HCT116 (cell line): Measurements from ENCODE around the gene ISCA2. TPM values are rescaled to one million over a fixed set of nuclear protein-coding genes. Genes with fewer than 3 reads are reported as not detected.
A peak's percentile ranks its signal among the peaks of the same experiment; 100 is the strongest.

ENCODE experiments used
- ATAC-seq: fragments of 200-7000 bp; cut with Tn5 transposase; 2 replicates; pipeline ENCODE4 v1.9.1; 2020; ENCODE audit warnings: mild to moderate bottlenecking, moderate library complexity
- BruUV-seq: library from RNA; stranded (reverse); fragments of 400-500 nt; replicated peaks from 2 replicates; lab custom pipeline; 2021; lab: Mats Ljungman, UMichigan
- CTCF ChIA-PET: fragments of 300-600 bp; sonication (Branson Sonifier 250); formaldehyde crosslinking; loops from one replicate; lab custom pipeline; 2021; ENCODE audit warnings: antibody characterized with exemption; lab: Charles Lee
- POLR2A ChIA-PET: fragments of 300-600, 350-600 bp; sonication (Branson Sonifier 250); formaldehyde crosslinking; loops from one replicate; lab custom pipeline; 2021; ENCODE audit warnings: antibody characterized with exemption; lab: Charles Lee
- RAD21 ChIA-PET, 2 experiments: fragments of 300-600 bp; sonication (Branson Sonifier 250); formaldehyde crosslinking; loops; one replicate each; lab custom pipeline; 2023; ENCODE audit warnings: low total read pairs in 2 of 2; ENCODE audit not compliant: uncharacterized antibody in 2 of 2, unreplicated experiment in 2 of 2, low non-redundant PET in 1 of 2; lab: Charles Lee
- DNase-seq: peaks from one replicate; pipeline ENCODE4 v3.0.0-alpha.2; 2010; ENCODE audit warnings: low read depth, low spot score
- H2AFZ ChIP-seq: fragments of 200-600 bp; shearing (Covaris generic), sonication (generic); 2 replicates; pipeline ENCODE4 v1.6.1; 2017; ENCODE audit warnings: low read depth, mixed run types, mixed read lengths, antibody characterized with exemption, low read length; ENCODE audit not compliant: poor library complexity, severe bottlenecking
- H3K27ac ChIP-seq: 2 replicates; pipeline ENCODE4 v1.5.1; 2012; ENCODE audit warnings: low read depth, low read length
- H3K27me3 ChIP-seq: fragments of 200-600 bp; sonication (generic); 2 replicates; pipeline ENCODE4 v1.6.1; 2016; ENCODE audit warnings: mixed run types, low read length, mixed read lengths; ENCODE audit not compliant: insufficient read depth
- H3K36me3 ChIP-seq, 2 experiments: fragments of 200-500 bp in 1 of 2; fragments of 200-600 bp in 1 of 2; sonication (Bioruptor generic) in 1 of 2; sonication (generic) in 1 of 2; 2 replicates each; pipeline versions ENCODE4 v1.5.1 to v1.6.1; 2014 to 2016; ENCODE audit warnings: low read length in 2 of 2, inconsistent platforms in 1 of 2, mixed read lengths in 1 of 2, mixed run types in 1 of 2; ENCODE audit not compliant: insufficient read depth in 2 of 2, control insufficient read depth in 1 of 2
- H3K4me1 ChIP-seq, 2 experiments: fragments of 200-600 bp in 1 of 2; sonication (generic) in 1 of 2; 2 replicates each; pipeline versions ENCODE4 v1.5.1 to v1.6.1; 2012 to 2017; ENCODE audit warnings: low read length in 2 of 2, inconsistent platforms in 1 of 2, mild to moderate bottlenecking in 1 of 2, mixed read lengths in 1 of 2, mixed run types in 1 of 2, moderate library complexity in 1 of 2; ENCODE audit not compliant: insufficient read depth in 2 of 2, control insufficient read depth in 1 of 2
- H3K4me2 ChIP-seq: fragments of 200-600 bp; sonication (generic); 2 replicates; pipeline ENCODE4 v1.6.1; 2017; ENCODE audit warnings: mixed run types, low read length, mixed read lengths
- H3K4me3 ChIP-seq, 2 experiments: fragments of 200-600 bp in 1 of 2; sonication (generic) in 1 of 2; replicated peaks in 1 of 2; 2 replicates each; pipeline ENCODE4 v1.5.1; 2011 to 2016; ENCODE audit warnings: low read length in 2 of 2, control low read depth in 1 of 2, low read depth in 1 of 2, mild to moderate bottlenecking in 1 of 2, mixed read lengths in 1 of 2, mixed run types in 1 of 2
- H3K79me2 ChIP-seq: fragments of 200-600 bp; sonication (generic); 2 replicates; pipeline ENCODE4 v1.6.1; 2017; ENCODE audit warnings: mild to moderate bottlenecking, mixed run types, low read length, moderate library complexity, mixed read lengths; ENCODE audit not compliant: insufficient read depth
- H3K9ac ChIP-seq: fragments of 200-600 bp; sonication (generic); 2 replicates; pipeline ENCODE4 v1.6.1; 2016; ENCODE audit warnings: low read length, mixed read lengths
- H3K9me2 ChIP-seq: fragments of 200-600 bp; sonication (generic), shearing (Covaris generic); 2 replicates; pipeline ENCODE4 v1.6.1; 2017; ENCODE audit warnings: mixed run types, mild to moderate bottlenecking, moderate library complexity; ENCODE audit not compliant: insufficient read depth
- H3K9me3 ChIP-seq, 2 experiments: fragments of 200-500 bp in 1 of 2; fragments of 200-600 bp in 1 of 2; sonication (Bioruptor generic) in 1 of 2; sonication (generic) in 1 of 2; 2 replicates each; pipeline ENCODE4 v1.6.1; 2014 to 2017; ENCODE audit warnings: low read length in 2 of 2, mixed read lengths in 2 of 2, inconsistent platforms in 1 of 2, low read depth in 1 of 2, mild to moderate bottlenecking in 1 of 2, mixed run types in 1 of 2, moderate library complexity in 1 of 2; ENCODE audit not compliant: control insufficient read depth in 1 of 2, insufficient read depth in 1 of 2
- H4K20me1 ChIP-seq: fragments of 200-600 bp; sonication (generic), shearing (Covaris generic); 2 replicates; pipeline ENCODE4 v1.6.1; 2017; ENCODE audit warnings: mixed run types, mild to moderate bottlenecking, moderate library complexity; ENCODE audit not compliant: insufficient read depth
- CEBPB ChIP-seq: IDR thresholded peaks from 2 replicates; pipeline ENCODE4 v1.6.1; 2012; ENCODE audit warnings: low read depth
- JUND ChIP-seq: IDR thresholded peaks from 2 replicates; pipeline ENCODE4 v1.6.1; 2012
- POLR2A ChIP-seq: IDR thresholded peaks from 2 replicates; pipeline ENCODE4 v1.7.0; 2011; ENCODE audit warnings: borderline replicate concordance; ENCODE audit not compliant: insufficient read depth, insufficient read length; ENCODE audit errors: extremely low read depth
- POLR2AphosphoS5 ChIP-seq: IDR thresholded peaks from 2 replicates; pipeline ENCODE4 v1.6.1; 2011; ENCODE audit warnings: mild to moderate bottlenecking, low read depth, low read length, moderate library complexity
- REST ChIP-seq: IDR thresholded peaks from 2 replicates; pipeline ENCODE4 v1.6.1; 2012; ENCODE audit warnings: low read depth
- SP1 ChIP-seq: IDR thresholded peaks from 2 replicates; pipeline ENCODE4 v1.6.1; 2012; ENCODE audit warnings: low read depth
- ZFX ChIP-seq: fragments of 450-650 bp; IDR thresholded peaks from 2 replicates; pipeline ENCODE4 v1.6.1; 2017
- ZNF274 ChIP-seq: fragments of 200-500 bp; sonication (Bioruptor generic); IDR thresholded peaks from 2 replicates; pipeline ENCODE4 v1.6.1; 2014; ENCODE audit warnings: mild to moderate bottlenecking, low read depth, low read length, inconsistent platforms
- intact Hi-C: fragments of 100-400 bp; cut with micrococcal nuclease; formaldehyde crosslinking; loops from 2 replicates; pipeline ENCODE4 v1.10.0; 2022
- total RNA-seq: library from RNA; stranded (reverse); gene quantifications from one replicate; pipeline ENCODE4 v1.2.1, GENCODE V29; 2021; ENCODE audit not compliant: unreplicated experiment

ISCA2 gene
- total RNA-seq, 1 experiment from 2014 or later, result 27.5 TPM

GRCh38 chr14:74508844-74509428 lies 15.4 kb downstream of the ISCA2 start:
- Histone ChIP-seq H3K79me2 (no peaks in the 10 kb centered on the region), H3K9ac (no peak overlapping the region), H3K9me2 (no peaks in the 10 kb centered on the region), H3K4me1 (peaks cover 0 to 20% of the 10 kb centered on the region in 2 experiments; a peak in 2 of 4 replicates), H3K4me3 (no peak overlapping the region), H3K9me3 (no peaks in the 10 kb centered on the region), H2AFZ (no peak overlapping the region), H3K4me2 (no peak overlapping the region), H3K36me3 (no peaks in the 10 kb centered on the region)
- ATAC-seq (no peak), DNase-seq (no peak)
- CTCF ChIA-PET, result interaction anchor here (0.6 to 2.1 kb wide), 7 partner anchors 10 to 295 kb away, joined by 3 to 11 read pairs (median 3); partner anchors contain the start of genes ISCA2 and NPC2
- RAD21 ChIA-PET, result no interaction called here
- no TSS peak for BruUV-seq
- intact Hi-C loops, result no loop called here
- POLR2A ChIA-PET, result no interaction called here
- TF ChIP-seq ZFX, result no peak
- no peak for TF ChIP-seq REST
- TF ChIP-seq, all 23 proteins: peak for 0
- Histone ChIP-seq H4K20me1 (no peaks in the 10 kb centered on the region), H3K27ac (no peak overlapping the region), H3K27me3 (no peaks in the 10 kb centered on the region)

- Histone ChIP-seq H2AFZ (no peak overlapping the region), H3K9ac (no peak overlapping the region), H3K9me3 (no peaks in the 10 kb centered on the region), H3K36me3 (no peaks in the 10 kb centered on the region), H3K4me1 (peaks cover 0 to 20% of the 10 kb centered on the region in 2 experiments; a peak in 2 of 4 replicates), H3K79me2 (no peaks in the 10 kb centered on the region), H3K9me2 (no peaks in the 10 kb centered on the region), H3K4me2 (peak overlapping the region; percentile 61; the same call in 1 of the 2 replicates), H3K27me3 (no peaks in the 10 kb centered on the region), H4K20me1 (no peaks in the 10 kb centered on the region), H3K27ac (no peak overlapping the region), H3K4me3 (no peak overlapping the region)
- DNase-seq (no peak), ATAC-seq (no peak)
- CTCF ChIA-PET, result interaction anchor here (1.2 kb wide), 1 partner anchor 20 kb away, joined by 3 read pairs; no protein-coding TSS in a partner anchor
- POLR2A ChIA-PET, result no interaction called here
- no TSS peak for BruUV-seq
- RAD21 ChIA-PET, result no interaction called here
- TF ChIP-seq POLR2AphosphoS5, result no peak
- no peak for TF ChIP-seq ZNF274
- TF ChIP-seq ZFX, result no peak
- no peak for TF ChIP-seq REST
- TF ChIP-seq POLR2A, result no peak
- no peak for TF ChIP-seq SP1
- no peak for TF ChIP-seq CEBPB
- no peak for TF ChIP-seq JUND
- intact Hi-C loops, result no loop called here
These were observed 16.1 kb downstream of the ISCA2 start for GRCh38 chr14:74509587-74510222.
